WTC11 (cell line): ENCODE results near the gene HECTD4. TPM values are rescaled to one million over a fixed set of nuclear protein-coding genes. Genes with fewer than 3 reads are reported as not detected.

Experiments
- ATAC-seq: fragments of 200-7000 bp; cut with Tn5 transposase; 2 replicates; pipeline ENCODE4 v1.10.0; 2021; ENCODE audit warnings: mild to moderate bottlenecking, moderate library complexity
- CTCF ChIA-PET: fragments of 300-600 bp; sonication (Branson Sonifier 250); formaldehyde crosslinking; loops from one replicate; lab custom pipeline; 2021; ENCODE audit warnings: antibody characterized with exemption; lab: Charles Lee
- POLR2A ChIA-PET: fragments of 350-600 bp; sonication (Branson Sonifier 250); formaldehyde crosslinking; loops from one replicate; lab custom pipeline; 2021; ENCODE audit warnings: antibody characterized with exemption; lab: Charles Lee
- DNase-seq: peaks from one replicate; pipeline ENCODE4 v3.0.0; 2021; ENCODE audit warnings: low spot score
- H3K27ac Mint-ChIP-seq: 2 replicates; pipeline ENCODE4 v1.8.0; 2021; ENCODE audit warnings: mixed read lengths
- H3K27me3 Mint-ChIP-seq: 2 replicates; pipeline ENCODE4 v1.8.0; 2021; ENCODE audit warnings: low read depth, mild to moderate bottlenecking, moderate library complexity, mixed read lengths
- H3K36me3 Mint-ChIP-seq: 2 replicates; pipeline ENCODE4 v1.8.0; 2021; ENCODE audit warnings: mixed read lengths
- H3K4me1 Mint-ChIP-seq: 2 replicates; pipeline ENCODE4 v1.8.0; 2022; ENCODE audit warnings: mixed read lengths
- H3K4me3 Mint-ChIP-seq: 2 replicates; pipeline ENCODE4 v1.8.0; 2021; ENCODE audit warnings: mild to moderate bottlenecking, moderate library complexity, mixed read lengths
- H3K9me3 Mint-ChIP-seq: 2 replicates; pipeline ENCODE4 v1.8.0; 2021; ENCODE audit warnings: mixed read lengths
- AR ChIP-seq: fragments of 250-450 bp; sonication (Bioruptor Pico); IDR thresholded peaks from 2 replicates; pipeline ENCODE4 v1.9.0; 2021; ENCODE audit warnings: mild to moderate bottlenecking
- E2F4 ChIP-seq: sonication (generic); formaldehyde crosslinking; IDR thresholded peaks from 2 replicates; pipeline ENCODE4 v1.8.1; 2022; ENCODE audit warnings: low read depth, mild to moderate bottlenecking, moderate library complexity, missing genetic modification reagents, borderline replicate concordance
- EMX1 ChIP-seq: fragments of 250-450 bp; sonication (Bioruptor Pico); IDR thresholded peaks from 2 replicates; pipeline ENCODE4 v1.8.0; 2021; ENCODE audit warnings: mild to moderate bottlenecking
- FOXP1 ChIP-seq: sonication (generic); formaldehyde crosslinking; IDR thresholded peaks from 2 replicates; pipeline ENCODE4 v1.8.0; 2022; ENCODE audit warnings: missing genetic modification reagents, mild to moderate bottlenecking, moderate library complexity, borderline replicate concordance
- FOXP4 ChIP-seq: sonication (generic); formaldehyde crosslinking; IDR thresholded peaks from 2 replicates; pipeline ENCODE4 v1.8.0; 2022; ENCODE audit warnings: mild to moderate bottlenecking, missing genetic modification reagents
- HMGXB4 ChIP-seq: sonication (generic); formaldehyde crosslinking; IDR thresholded peaks from 2 replicates; pipeline ENCODE4 v1.8.1; 2023; ENCODE audit warnings: mild to moderate bottlenecking, moderate library complexity, missing genetic modification reagents
- IRF2 ChIP-seq: sonication (generic); formaldehyde crosslinking; IDR thresholded peaks from 2 replicates; pipeline ENCODE4 v1.8.0; 2022; ENCODE audit warnings: low read depth, missing genetic modification reagents, borderline replicate concordance
- JUN ChIP-seq: sonication (generic); formaldehyde crosslinking; IDR thresholded peaks from 2 replicates; pipeline ENCODE4 v1.8.0; 2023; ENCODE audit warnings: mild to moderate bottlenecking, missing genetic modification reagents
- MXD4 ChIP-seq: fragments of 250-450 bp; sonication (Bioruptor Pico); IDR thresholded peaks from 2 replicates; pipeline ENCODE4 v1.8.0; 2021; ENCODE audit warnings: mild to moderate bottlenecking, moderate library complexity, borderline replicate concordance
- NR2C2 ChIP-seq: sonication (generic); formaldehyde crosslinking; IDR thresholded peaks from 2 replicates; pipeline ENCODE4 v1.8.0; 2022; ENCODE audit warnings: mild to moderate bottlenecking, missing genetic modification reagents
- RELA ChIP-seq: sonication (generic); formaldehyde crosslinking; IDR thresholded peaks from 2 replicates; pipeline ENCODE4 v1.8.1; 2022; ENCODE audit warnings: missing genetic modification reagents, mild to moderate bottlenecking, borderline replicate concordance
- STAT6 ChIP-seq: sonication (generic); formaldehyde crosslinking; conservative IDR thresholded peaks from 2 replicates; pipeline ENCODE4 v1.8.1; 2023; ENCODE audit warnings: mild to moderate bottlenecking, low read depth, missing genetic modification reagents, moderate library complexity
- ZNF232 ChIP-seq: sonication (generic); formaldehyde crosslinking; IDR thresholded peaks from 2 replicates; pipeline ENCODE4 v1.8.0; 2022; ENCODE audit warnings: mild to moderate bottlenecking, missing genetic modification reagents
- ZNF263 ChIP-seq: sonication (generic); formaldehyde crosslinking; IDR thresholded peaks from 2 replicates; pipeline ENCODE4 v1.8.1; 2022; ENCODE audit warnings: low read depth, mild to moderate bottlenecking, moderate library complexity, missing genetic modification reagents
- ZNF281 ChIP-seq: sonication (generic); formaldehyde crosslinking; IDR thresholded peaks from 2 replicates; pipeline ENCODE4 v1.8.0; 2023; ENCODE audit warnings: mild to moderate bottlenecking, missing genetic modification reagents
- ZNF671 ChIP-seq: fragments of 250-450 bp; sonication (Bioruptor Pico); IDR thresholded peaks from 2 replicates; pipeline ENCODE4 v1.8.0; 2021; ENCODE audit warnings: mild to moderate bottlenecking
- total RNA-seq: library from RNA; stranded (reverse); gene quantifications from 3 replicates; pipeline ENCODE4 v1.2.3, GENCODE V29; 2021

HECTD4 gene
- total RNA-seq, 1 experiment from 2014 or later = 31.7 TPM

GRCh38 chr12:112350593-112351592, 31.3 kb downstream of the HECTD4 start:
- H3K4me1 Mint-ChIP-seq = peaks cover 25% of the 10 kb centered on the region
- H3K36me3 Mint-ChIP-seq = no peaks in the 10 kb centered on the region
- DNase-seq = no peak
- H3K4me3 Mint-ChIP-seq = no peak overlapping the region
- POLR2A ChIA-PET = interaction anchor here (0.9 kb wide), 1 partner anchor 9 kb away, joined by 3 read pairs; no protein-coding TSS in a partner anchor
- peak overlapping the region; percentile 36; the same call in 1 of the 2 replicates for H3K27ac Mint-ChIP-seq
- CTCF ChIA-PET = interaction anchor here (0.8 to 1.0 kb wide), 3 partner anchors 36 to 89 kb away, joined by 3 to 4 read pairs (median 3); no protein-coding TSS in a partner anchor
- no peaks in the 10 kb centered on the region; the same call in 1 of the 2 replicates for H3K27me3 Mint-ChIP-seq
- H3K9me3 Mint-ChIP-seq = no peaks in the 10 kb centered on the region
- no peak for ATAC-seq
- TF ChIP-seq ZNF232 (no peak), STAT6 (CRISPR knock-in tag) (no peak), ZNF263 (CRISPR knock-in tag) (no peak), RELA (CRISPR knock-in tag) (no peak), ZNF671 (CRISPR knock-in tag) (no peak), MXD4 (CRISPR knock-in tag) (no peak), FOXP1 (no peak), IRF2 (CRISPR knock-in tag) (no peak), HMGXB4 (no peak), JUN (CRISPR knock-in tag) (no peak), NR2C2 (CRISPR knock-in tag) (no peak)

- peaks cover 31% of the 10 kb centered on the region for H3K4me1 Mint-ChIP-seq
- H3K27me3 Mint-ChIP-seq = no peaks in the 10 kb centered on the region; the same call in 1 of the 2 replicates
- H3K4me3 Mint-ChIP-seq = no peak overlapping the region
- ATAC-seq = no peak
- TF ChIP-seq FOXP4 (CRISPR knock-in tag) (no peak), ZNF232 (no peak), IRF2 (CRISPR knock-in tag) (no peak), EMX1 (CRISPR knock-in tag) (no peak), E2F4 (CRISPR knock-in tag) (no peak), ZNF671 (CRISPR knock-in tag) (no peak), ZNF281 (CRISPR knock-in tag) (no peak), AR (CRISPR knock-in tag) (no peak), HMGXB4 (no peak)
- POLR2A ChIA-PET = no interaction called here
- CTCF ChIA-PET = no interaction called here
- peak overlapping the region; percentile 42; the same call in 1 of the 2 replicates for H3K27ac Mint-ChIP-seq
- no peak for DNase-seq
- no peaks in the 10 kb centered on the region for H3K9me3 Mint-ChIP-seq
- no peaks in the 10 kb centered on the region for H3K36me3 Mint-ChIP-seq
These were observed 32.8 kb downstream of the HECTD4 start for GRCh38 chr12:112349431-112349830.
